Stimulated activated CD8-positive, alpha-beta memory T cell treated with anti-CD3 and anti-CD28 coated beads, Interleukin-15, amount 100 ng/mL, for 24 hours (primary cell): ENCODE results near the gene KPNA2.
"Not testable (repeated sequence)": the region's sequence is repeated elsewhere in the genome, so short reads cannot be mapped to it uniquely, and the experiment has no call there.

Experiments used
- DNase-seq: peaks from one replicate; pipeline ENCODE4 v3.0.0-alpha.2; 2020; ENCODE audit warnings: low read depth

Gene KPNA2

DNA sequence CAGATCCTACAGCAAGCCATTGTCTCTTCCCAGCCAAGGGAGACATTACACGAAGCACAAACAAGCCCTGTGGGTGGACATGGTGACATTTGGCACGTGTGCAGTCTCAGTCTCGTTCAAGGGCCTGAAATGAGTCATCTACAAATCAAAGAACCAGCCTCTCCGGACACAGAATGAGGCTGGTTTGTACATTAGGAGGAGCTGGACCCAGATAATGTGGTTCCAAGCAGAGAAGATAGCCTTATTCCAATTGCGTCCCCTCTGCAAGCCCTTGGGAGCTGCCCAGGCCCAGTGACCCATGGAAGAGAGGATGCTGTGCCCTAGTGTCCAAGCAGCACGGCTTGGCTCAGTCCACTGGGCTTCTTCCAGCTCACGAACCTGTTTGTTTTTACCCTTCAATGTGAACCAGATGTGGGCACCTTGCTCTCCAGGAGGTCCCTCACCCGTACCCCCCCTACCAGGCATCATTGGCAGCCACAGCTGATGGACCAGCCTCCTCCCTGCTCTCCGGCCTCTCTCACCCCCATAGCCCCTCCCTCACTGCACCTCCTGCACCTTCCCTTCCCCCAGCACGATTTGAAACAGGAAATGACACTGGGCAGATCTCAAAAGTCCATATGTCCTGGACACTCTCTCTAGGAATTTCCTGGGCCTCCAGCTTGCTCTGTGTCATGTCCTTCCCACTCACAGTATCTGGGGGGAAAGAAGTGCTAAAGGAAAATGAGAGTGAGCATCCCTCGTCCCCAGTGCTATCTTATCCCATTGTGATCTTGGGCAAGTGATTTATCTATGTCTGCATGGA lies 26.2 kb downstream of the KPNA2 start:
- DNase-seq: no peak

GRCh38 chr17:68065366-68065765 lies 29.8 kb downstream of the KPNA2 start:
- DNase-seq: not testable (repeated sequence)

GRCh38 chr17:68068512-68068911 lies 33.0 kb downstream of the KPNA2 start:
- not testable (repeated sequence) for DNase-seq

- not testable (repeated sequence) for DNase-seq
Observed at GRCh38 chr17:68070582-68071444, 35.3 kb downstream of the KPNA2 start.

- no peak for DNase-seq
Observed at GRCh38 chr17:68074279-68074678, 38.7 kb downstream of the KPNA2 start.

DNA sequence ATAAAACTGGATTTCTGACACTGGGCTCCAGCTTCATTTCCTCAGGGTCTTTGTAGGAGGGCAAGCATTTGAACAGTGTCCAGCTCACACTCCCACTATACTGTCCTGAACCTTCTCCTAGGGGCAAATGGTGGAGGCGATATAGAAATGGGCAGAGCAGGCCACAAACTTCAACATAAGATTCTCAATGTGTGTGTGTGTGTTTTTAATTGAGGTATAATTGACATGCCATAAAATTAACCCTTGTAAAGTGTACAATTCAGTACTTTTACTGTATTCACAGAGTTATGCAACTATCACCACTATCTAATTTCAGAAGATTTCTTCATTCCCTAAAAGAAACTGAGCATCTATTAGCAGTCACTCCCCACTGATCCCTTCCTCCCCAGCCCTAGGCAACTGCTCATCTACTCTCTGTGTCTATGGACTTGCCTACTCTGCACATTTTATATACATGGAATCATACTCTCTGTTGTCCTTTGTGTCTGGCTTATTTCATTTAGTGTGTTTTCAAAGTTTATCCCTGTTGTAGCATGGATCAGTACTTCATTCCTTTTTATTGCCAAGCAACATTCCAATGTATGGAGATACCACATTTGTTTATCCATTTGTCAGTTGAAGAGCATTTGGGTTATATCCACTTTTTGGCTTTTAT lies 40.5 kb downstream of the KPNA2 start:
- DNase-seq: not testable (repeated sequence)

DNA sequence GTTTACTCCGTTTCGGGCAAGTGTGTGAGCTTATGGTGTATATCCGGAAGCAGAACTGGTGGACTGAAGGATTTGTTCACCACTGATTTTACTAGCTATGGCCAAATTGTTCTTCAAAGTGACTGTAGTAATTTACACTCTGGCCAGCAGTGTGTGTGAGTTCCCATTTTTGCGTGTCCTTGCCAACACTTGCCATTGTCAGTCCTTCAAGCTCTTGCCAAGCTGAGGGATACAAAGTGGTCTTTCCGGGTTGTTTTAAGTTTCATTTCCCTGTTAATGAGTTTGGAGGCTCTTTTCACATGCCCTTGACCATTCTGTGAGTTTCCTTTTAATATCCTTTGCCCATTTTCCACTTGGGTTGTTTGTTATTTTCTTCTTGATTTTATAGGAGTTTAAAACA lies 42.0 kb downstream of the KPNA2 start:
- not testable (repeated sequence) for DNase-seq

- DNase-seq: no peak
Observed at GRCh38 chr17:68080411-68081150, 45.0 kb downstream of the KPNA2 start.

DNA sequence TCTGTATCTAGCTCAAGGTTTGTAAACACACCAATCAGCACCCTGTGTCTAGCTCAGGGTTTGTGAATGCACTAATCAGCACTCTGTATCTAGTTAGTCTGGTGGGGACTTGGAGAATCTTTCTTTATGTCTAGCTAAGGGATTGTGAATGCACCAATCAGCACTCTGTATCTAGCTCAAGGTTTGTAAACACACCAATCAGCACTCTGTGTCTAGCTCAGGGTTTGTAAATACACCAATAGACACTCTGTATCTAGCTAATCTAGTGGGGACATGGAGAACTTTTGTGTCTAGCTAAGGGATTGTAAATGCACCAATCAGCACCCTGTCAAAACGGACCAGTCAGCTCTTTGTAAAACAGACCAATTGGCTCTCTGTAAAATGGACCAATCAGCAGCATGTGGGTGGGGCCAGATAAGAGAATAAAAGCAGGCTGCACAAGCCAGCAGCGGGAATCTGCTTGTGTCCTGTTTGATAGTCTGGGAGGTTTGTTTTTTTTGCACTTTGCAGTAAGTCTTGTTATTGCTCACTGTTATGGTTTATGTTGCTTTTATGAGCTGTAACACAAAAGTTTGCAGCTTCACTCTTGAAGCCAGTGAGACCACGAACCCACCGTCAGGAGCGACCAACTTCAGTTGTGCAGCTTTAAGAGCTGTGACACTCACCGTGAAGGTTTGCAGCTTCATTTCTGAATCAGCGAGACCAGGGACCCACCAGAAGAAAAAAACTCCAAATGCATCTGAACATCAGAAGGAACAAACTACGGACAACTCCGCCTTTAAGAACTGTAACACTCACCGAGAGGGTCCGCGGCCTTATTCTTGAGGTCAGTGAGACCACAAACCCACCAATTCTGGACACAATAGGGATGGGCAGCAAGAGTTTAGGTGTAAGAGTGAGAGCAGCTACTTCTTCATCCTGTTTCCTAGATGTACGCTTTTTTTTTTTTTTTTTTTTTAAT lies 46.0 kb downstream of the KPNA2 start:
- DNase-seq: not testable (repeated sequence)

DNA sequence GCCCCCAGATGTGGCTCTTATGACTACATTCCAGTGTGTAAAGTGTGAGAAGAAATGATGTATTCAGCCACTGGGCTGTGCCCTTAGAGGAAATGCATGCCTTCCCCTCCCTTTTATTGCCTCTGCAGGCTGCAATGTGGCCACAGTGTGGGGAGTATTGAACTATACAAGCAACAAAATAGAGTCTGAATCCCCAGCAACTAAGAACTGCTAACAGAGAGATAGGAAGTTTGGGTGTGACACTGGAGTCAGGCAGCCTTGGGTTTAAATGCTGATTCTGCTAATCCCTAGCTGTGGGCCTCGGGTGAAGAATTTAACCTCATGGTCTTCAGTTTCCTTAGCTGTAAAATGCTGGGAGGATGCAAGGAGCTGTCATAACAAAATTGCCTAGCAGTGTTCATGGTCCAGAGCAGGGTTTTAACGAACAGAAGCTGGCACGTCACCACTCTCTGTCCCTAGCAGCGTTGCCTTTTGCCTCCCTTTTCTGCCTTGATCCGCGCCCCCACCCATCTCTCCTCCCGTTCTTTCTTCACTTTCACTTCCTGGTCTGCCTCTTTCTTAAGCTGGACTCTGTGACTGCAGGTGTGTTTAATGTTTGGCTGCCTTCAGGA lies 50.3 kb downstream of the KPNA2 start:
- DNase-seq: no peak

DNA sequence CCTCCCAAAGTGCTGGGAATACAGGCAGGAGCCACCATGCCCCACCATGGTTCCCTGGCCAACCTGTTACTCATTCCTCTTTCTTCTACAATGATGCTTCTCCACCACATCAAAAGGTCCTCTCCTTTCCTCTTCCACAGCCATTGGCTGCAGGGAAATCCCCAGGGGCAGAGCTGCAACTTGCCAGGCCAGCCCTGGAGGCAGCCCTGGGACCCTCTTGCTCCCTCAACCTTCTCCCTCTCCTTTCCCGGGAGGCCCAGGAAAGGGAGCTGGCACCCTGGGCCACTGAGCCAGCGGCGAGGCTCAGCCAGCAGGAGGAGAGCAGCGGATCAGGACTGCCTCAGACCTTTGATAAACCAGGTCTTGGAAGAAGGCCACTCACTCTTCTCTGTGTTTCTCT lies 51.1 kb downstream of the KPNA2 start:
- DNase-seq: not testable (repeated sequence)

DNA sequence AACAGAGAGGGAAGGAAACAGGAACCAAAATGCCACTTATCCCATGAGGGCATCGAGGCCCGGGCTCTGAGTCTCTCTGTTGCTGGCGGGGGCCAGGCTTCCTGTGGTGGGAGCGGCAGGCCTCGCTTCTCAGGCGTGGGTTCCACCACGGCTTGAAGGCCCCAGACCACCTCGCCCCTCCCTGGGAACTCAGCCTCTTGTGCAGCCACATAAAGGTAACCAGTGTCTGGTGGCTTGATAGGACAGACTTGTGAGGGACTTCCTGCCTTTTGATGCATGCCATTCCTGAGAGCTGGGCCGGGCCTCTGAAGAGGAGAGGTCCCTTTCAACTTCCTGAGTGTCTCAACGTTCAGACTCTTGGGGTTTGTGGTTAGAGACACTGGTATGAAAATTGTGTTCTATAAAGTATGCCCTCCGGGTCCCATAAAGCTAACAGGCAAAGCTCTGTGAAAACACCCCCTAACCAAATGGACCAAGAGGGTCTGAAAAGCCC lies 51.6 kb downstream of the KPNA2 start:
- DNase-seq: not testable (repeated sequence)

DNA sequence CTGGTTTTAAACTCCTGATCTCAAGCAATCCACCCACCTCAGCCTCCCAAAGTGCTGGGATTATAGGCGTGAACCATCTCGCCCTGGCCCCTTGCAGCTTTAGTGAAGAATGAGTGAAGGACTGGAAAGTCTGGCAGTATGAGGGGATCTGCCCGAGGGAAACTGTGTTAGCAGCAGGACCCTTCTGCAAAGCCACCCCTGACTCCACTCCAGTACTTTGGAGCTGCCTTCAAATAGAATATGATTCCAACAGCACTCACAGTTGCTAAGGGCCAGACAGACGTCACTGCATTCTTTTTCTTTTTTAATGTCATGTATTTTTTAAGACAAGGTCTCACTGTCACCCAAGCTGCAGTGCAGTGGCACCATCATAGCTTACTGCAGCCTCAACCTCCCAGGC lies 52.3 kb downstream of the KPNA2 start:
- DNase-seq: no peak

DNA sequence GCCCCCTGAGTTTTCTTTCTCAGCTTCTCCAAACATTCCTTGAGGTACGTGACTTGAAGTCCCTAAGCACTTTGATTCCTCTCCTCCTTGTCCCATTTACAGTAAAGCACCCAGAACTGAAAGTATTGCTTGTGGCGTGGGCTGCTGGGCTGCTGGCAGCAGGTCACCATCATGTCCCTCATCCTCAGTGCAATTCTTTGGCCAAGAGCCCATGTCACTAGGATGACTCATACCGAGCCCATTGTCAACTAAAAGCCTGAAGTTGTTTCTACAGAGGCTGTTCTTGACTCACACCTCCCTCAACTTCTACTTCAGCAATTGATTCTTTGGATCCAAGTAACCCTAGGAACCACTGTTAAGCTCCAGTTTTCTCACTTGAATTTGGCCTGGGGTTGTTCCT lies 54.3 kb downstream of the KPNA2 start:
- DNase-seq: no peak

DNA sequence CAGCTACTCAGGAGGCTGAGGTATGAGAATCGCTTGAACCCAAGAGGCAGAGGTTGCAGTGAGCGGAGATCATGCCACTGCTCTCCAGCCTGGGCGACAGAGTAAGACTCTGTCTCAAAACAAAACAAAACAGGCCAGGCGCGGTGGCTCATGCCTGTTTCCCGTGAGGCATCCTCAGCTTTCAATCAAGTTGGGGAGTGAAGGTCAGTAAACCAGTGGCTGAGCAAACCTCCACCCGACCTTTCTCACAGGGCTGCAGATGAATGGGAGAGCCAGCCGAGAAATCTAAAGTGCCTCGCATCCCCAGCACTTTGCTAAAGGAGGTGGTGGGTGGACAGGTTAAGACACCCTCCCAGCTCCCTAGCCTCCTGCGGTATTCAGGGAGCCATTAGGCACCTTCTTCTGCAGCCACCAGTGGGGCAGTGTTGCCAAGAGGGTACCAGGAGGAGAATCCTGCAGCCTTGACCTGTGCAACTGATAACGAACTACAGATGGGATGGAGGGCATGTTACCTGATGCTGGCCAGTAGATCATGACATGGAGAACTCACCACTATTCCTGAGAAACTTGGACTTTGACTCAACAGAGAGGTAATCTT lies 59.0 kb downstream of the KPNA2 start:
- DNase-seq: no peak

DNA sequence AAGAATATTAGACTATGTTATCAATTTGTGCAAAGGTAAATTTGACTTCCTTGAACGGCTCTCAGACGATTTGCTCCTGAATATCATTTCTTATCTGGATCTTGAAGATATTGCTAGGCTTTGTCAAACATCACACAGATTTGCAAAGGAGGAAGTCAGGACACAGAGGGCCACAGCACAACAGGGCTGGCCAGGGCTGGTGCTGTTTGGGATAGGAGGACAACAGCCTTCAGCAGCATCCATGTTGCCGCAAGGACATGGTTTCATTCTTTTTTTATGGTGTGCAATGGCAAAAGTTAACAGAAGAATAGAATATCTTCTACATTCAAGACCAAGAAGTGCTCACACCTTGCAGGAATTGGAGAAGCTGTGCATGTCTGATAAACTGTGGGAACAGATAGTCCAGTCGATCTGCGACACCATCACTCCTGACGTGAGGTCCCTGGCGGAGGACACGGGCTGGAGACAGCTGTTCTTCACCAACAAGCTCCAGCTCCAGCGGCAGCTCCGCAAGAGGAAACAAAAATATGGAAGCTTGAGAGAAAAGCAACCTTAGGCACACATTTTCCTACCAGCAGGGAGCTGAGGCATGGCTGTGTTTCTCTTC lies 59.8 kb downstream of the KPNA2 start:
- DNase-seq: no peak

- DNase-seq: no peak
Observed at GRCh38 chr17:68096111-68096510, 60.6 kb downstream of the KPNA2 start.
